Glomerular visceral epithelial cell (primary cell): Measurements from ENCODE around the gene WNT9B.
"Not testable (repeated sequence)": the region's sequence is repeated elsewhere in the genome, so short reads cannot be mapped to it uniquely, and the experiment has no call there.

Source experiments
- DNase-seq: peaks from one replicate; pipeline ENCODE4 v3.0.0-alpha.2; 2016; ENCODE audit errors: extremely low spot score

The WNT9B gene

DNA sequence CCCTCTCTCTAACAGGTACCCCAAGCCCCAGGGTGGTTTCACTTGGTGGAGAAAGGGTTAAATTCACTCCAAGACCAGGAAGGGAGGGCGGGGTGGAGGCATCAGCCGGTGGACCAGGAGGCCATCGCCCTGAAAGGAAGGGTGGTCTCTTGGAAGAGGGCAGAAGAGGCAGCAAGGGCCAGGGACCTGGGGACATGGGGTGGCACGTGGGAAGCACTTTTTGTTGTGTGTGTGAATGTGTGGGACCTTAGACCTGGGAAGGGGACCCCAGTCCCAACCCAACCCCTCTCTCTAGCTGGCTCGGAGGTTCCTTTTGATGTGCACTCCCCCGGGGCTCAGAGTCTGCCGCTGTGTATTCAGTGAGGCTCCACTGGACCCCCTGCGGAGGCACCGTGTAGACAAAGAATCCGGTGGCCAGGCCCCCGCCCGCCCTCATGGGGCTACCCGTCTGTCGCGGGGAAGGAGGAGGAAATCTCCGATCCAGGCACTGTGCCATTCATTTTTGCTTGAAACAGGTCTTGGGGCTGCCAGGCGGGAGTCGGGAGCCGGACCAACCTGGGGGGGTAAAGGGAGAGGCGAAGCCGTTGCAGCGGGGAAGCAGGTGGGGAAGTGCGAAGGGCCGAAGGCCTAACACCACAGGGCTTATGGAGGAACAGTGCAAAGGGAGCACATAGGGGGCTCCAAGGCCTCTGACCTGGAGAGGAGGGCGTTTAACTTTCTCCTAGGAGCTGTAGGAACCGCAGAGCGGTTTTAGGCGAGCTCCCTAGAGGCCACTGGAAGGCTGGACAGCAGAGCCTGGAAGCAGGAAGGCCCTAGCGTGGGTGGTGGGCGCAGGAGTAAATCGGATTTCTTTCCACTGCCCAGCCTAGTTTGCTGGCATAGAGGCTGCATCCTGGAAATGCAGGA, 29.6 kb upstream of the WNT9B start:
- DNase-seq, result no peak

DNA sequence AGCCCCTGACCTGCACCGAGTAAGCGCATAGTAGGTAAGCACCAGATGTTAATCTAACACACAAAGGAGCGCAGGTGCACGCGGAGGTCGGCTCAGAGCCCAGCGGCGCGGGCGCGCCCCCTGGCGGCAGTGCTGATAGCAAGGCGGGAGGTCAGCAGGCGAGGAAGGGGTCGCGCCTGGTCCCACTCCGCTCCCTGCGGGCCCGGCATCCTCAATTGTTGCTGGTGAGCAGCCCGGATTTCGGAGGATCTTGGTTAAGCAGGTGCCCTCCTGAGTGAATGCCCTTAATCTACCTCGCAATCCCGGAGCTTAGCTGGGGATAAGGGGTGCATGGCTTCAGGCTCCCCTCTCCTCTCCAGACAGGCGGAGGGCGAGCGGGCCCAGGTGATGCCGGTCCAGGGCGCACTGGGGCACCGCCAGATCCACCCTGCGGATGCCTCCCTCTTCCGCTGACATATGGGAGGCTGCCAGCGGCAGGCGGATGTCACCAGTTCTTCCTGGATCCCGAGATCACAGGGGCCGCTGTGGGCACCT, 28.9 kb upstream of the WNT9B start:
- no peak for DNase-seq

DNA sequence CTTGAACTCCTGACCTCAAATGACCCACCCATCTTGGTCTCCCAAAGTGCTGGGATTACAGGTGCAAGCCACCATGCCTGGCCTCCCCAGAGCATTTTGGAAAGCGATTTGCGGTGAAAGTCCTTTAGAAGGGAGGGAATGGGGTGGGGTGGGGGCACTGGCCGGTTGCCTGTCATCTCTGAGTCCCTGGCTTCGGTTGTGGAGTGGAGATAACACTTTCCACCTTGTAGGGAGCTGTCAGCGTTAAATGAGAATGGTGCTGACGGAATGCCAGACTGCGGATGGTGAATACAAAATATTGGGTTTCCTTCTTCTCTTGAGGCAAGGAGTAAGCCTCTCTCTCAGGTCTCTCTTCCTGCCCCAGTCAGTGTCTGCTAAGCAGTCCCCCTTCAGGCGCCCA, 27.7 kb upstream of the WNT9B start:
- no peak for DNase-seq

DNA sequence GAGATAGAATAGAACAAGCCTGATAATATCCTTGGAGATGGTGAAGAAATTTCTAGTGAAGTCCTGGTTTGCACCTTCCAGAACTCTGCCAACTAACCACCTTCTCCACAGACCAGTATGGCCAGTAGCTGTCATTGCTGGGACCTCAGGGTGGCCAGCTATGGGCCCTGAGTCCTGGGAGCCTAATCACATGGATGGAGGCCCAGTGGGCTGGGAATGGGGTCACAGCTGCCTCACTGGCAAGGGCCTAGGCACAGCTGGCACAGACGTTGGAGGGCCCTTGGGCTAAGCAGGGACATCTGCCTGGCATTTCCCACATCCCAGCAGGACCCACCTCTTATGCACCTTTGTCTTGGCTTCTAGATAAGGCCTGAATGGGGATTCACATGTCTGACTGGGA, 25.3 kb upstream of the WNT9B start:
- DNase-seq, result no peak

DNA sequence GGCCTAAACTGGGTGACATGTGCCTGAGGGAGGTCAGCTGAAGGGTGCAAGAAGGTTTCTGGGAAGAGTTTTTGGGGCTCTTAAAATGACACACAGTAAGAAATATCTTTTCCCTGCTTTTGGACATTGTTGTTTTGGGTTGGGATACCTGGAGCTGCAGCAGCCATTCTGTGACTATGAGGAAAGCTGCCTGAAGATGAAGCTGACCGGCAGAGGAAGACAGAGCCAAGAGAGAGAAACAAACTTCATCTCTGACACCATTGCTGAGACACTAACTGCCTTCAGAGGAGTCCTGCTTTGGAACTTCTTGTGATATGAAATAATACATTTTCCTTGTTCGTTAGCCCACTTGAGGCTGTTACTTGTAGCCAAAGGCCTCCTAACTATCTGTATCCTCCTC, 24.1 kb upstream of the WNT9B start:
- no peak for DNase-seq

DNA sequence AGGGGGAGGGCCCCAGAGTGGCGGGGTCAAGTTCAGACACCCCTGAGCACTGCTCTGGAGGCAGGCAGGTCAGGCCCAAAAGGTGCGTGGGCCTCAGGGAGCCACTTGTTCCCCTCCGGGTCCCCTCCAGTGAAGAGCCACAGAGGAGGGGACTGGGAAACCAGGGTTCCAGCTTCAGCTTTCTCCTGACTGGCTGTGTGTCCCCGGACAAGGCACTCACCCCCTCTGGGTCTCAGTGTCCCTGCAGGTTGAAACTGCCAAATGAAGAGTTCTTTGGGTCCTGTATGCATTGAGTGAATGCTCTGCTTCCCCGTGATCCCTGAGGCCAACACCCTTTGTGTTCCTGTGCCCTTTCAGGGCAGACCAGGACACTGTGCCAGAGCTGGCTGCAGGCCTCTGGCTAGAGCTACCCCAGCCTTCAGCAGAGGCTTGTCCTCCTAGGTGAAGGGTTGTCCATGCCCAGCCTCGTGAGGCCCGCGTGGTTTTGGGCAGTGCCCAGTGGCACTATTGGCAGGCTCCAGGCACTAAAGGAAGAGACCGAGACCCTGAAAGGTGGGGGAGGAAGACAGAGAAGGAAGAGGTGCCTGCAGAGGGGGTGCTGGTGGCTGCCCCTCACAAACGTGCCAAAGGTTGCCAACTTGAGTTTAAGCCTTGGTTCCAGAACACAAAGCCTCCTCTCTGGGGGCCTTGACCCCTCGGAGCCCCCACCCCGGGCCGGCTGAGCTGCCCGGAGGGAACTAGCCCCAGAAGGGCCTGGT, 19.6 kb upstream of the WNT9B start:
- no peak for DNase-seq

DNA sequence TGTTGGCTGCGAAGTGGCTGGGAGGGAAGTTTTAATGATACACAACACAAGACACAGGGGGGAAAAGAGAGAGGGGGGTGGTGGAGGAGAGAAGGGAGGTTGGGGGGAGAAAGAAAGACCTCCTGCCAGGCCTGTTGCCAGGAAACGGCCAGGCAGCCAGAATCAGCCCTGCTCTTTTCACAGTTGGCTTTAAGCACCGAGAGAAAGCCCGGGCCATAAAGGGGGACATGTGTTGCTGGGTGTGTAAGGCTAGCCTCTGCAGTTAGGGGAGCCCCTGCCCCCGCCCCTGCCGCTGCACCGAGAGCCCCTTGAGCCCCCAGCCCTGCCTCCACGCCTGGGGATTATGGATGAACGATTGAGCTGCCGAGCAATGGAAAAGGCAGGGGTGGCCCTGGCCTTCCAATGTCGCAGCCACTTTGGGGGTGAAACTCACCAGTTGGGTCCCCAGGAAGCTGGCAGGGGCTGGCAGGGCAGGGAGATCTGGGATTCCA, 19.0 kb upstream of the WNT9B start:
- no peak for DNase-seq

DNA sequence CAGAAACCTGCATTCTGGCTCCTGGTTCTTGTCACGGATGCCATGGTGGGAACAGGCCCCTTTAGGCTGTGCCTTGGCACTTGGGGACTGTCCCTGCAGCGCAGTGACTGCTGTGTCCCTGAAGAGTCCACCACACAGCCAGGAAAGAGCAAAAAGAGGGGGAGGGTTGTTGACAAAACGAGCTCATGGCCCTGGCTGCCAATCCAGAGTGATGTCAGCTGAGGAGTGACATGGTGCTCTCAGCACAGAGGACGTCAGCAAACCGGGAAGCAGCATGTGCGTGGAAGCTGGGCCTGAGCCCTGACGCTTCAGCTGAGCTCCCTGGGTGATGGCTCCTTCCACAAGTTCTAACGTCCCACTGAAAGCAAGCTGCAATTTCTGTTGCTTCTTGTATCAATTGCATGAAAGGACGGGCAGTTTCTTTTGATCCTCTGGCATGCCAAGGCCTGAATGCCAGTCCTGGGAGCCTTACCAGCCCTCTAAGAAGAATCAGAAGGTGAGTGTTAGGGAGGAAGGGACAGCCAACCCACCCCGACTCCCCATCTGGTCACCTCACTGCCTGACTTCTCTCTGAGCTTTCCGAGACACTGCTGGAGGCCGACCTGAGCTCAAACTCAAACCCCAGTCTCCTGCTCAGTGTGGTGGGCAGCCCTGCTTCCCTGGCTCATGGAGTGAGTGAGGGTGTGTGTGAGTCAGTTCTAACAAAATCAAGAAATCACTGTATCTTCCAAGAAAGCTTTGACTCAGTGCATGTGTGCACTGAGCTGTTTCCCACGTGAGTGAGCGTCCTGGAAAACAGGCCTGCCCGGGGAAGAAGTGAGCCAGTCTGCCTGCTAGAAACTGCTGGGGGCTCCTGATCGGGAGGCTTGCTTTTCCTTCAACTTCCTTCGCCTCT, 18.2 kb upstream of the WNT9B start:
- DNase-seq, result peak; percentile 33

DNA sequence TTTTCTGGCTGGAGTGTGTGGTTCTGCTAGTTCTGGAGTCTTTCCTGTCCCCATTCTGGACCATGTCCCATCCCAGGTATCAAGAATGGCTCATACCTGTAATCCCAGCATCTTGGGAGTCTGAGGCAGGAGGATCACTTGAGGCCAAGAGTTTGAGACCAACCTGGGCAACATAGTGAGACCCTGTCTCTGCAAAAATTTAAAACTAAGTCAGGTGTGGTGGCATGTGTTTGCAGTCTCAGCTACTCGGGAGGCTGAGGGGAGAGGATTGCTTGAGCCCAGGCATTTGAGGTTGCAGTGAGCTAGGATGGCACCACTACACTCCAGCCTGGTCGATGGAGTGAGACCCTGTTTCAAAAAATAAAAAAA, 17.6 kb upstream of the WNT9B start:
- DNase-seq, result no peak

DNA sequence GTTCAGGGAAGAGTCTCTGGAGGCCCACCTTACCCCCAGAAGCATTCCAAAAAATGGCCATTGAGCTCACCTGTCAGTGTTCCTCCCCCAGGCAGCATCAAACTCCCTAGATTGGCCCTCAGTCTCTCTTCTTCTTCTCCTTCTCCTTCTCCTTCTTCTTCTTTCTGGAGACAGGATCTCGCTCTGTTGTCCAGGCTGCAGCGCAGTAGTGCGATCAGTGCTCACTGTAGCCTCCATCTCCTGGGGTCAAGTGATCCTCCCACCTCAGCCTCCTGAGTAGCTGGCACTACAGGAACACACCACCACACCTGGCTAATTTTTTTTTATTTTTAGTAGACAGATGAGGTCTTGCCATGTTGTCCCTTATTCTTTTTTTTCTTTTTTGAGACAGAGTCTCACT, 16.5 kb upstream of the WNT9B start:
- DNase-seq, result no peak

DNA sequence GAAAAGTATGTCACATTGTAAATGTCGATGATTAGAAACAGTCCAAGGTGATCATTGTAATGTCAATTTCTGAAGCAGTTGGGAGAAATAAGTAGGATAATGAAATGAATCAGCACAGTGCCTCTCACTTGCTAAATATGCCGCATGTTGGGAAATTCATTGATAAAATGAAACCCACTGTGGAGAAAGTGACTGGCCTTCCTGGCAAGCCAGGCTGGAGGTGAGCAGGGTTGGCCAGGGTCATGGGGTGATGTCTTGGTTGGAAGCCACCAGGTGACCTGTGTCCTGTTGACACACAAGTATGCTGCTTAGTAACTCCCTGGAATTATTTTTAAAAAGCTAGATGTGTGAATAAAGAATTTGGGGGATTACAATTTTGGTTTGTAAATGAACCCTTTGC, 14.9 kb upstream of the WNT9B start:
- DNase-seq, result no peak

DNA sequence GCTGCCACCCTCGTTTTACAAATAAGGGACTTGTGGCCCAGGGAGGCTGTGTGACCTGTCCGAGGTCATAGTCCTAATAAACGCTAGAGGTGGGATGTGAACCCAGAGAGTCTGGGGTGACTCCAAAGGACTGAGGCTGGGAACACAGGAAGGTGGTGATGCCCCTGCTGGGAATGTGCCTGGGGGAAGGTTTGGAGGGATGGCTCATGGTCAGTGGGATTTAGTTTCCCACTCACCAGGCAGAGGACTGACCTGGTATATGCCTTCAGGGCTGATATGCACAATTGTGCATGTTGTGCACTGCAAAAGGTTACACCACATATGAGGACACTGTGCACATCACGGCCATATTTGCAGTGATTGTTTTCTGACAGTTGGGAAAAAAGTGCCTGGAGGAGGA, 13.9 kb upstream of the WNT9B start:
- no peak for DNase-seq

DNA sequence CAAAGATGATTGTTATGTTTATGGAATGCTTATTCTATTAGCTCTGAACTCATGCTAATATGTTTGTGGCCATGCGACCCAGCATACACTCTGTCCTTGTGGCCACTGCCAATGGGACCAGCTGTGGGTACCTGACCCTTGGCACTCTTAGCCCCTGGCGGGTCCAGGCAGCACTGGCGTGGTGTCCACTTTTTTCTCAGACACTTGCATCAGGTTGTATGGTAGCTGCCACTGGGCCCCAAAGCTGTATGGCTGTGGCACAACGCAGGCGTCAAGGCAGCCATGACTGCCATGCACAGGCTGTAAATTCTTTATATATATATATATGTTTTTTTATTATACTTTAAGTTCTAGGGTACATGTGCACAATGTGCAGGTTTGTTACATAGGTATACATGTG, 12.2 kb upstream of the WNT9B start:
- no peak for DNase-seq

DNA sequence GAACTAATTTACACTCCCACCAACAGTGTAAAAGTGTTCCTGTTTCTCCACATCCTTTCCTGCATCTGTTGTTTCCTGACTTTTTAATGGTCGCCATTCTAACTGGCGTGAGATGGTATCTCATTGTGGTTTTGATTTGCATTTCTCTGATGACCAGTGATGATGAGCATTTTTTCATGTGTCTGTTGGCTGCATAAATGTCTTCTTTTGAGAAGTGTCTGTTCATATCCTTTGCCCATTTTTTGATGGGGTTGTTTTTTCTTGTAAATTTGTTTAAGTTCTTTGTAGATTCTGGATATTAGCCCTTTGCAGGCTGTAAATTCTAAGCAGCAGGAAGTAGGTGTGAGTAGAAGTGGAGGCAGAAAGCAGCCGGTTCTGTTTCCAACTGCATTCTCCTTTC, 10.8 kb upstream of the WNT9B start:
- not testable (repeated sequence) for DNase-seq

DNA sequence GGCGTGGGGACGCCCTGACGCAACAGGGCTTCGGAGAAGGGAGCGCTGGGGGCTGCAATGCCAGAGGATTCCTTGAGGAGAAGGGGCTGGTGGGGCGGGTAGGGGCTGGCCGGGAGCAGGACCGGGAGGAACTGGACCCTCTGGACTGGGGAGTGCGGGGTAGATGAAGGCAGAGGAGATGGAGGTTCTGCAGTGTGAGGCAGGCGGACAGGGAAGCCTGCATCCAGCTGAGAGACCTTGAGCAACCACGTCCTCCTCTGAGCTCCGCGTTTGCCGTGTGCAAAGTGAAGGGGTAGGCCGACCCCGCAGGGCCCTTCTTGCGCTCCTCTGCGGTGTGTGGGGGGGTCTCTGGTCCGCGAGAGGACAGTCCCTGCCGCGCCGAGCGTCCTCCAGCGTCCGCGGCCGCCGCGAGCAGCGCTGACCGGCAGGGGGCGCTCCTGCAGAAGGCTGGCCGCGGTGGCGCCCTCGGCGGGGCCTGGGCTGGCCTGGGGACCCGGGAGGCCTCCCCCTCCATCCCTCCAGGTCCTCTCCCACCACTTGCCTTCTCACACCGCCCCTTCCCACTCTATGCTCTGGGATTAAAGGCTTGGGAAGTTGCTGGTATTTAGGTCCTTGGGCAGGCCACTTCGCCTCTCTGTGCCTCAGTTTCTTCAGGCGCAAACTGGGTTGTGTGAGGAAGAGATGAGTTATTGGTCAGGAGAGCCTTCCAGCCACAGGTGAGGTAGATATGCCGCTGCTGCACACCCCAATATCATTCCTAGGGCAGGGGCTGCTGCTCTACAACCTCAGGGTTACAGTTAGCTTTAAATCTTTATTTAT, 9.6 kb upstream of the WNT9B start:
- DNase-seq, result no peak

DNA sequence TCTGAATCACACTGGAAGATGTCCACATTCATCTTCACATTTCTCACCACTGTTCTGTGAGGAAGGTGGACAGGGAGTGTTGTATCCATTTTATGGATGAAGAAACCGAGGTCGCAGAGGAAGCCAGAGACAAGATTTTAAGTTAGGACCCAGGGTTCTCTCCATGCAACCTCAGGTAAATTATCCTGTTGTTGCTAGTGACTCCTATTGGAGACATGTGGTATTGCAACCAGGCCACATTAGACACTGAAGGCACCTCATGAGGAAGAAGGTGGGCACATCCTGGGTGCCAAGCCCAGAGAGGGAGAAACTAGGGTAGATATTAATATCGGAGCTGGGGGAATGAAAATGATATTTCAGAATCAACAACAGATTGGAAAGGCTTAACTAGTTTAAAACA, 8.5 kb upstream of the WNT9B start:
- DNase-seq, result no peak

DNA sequence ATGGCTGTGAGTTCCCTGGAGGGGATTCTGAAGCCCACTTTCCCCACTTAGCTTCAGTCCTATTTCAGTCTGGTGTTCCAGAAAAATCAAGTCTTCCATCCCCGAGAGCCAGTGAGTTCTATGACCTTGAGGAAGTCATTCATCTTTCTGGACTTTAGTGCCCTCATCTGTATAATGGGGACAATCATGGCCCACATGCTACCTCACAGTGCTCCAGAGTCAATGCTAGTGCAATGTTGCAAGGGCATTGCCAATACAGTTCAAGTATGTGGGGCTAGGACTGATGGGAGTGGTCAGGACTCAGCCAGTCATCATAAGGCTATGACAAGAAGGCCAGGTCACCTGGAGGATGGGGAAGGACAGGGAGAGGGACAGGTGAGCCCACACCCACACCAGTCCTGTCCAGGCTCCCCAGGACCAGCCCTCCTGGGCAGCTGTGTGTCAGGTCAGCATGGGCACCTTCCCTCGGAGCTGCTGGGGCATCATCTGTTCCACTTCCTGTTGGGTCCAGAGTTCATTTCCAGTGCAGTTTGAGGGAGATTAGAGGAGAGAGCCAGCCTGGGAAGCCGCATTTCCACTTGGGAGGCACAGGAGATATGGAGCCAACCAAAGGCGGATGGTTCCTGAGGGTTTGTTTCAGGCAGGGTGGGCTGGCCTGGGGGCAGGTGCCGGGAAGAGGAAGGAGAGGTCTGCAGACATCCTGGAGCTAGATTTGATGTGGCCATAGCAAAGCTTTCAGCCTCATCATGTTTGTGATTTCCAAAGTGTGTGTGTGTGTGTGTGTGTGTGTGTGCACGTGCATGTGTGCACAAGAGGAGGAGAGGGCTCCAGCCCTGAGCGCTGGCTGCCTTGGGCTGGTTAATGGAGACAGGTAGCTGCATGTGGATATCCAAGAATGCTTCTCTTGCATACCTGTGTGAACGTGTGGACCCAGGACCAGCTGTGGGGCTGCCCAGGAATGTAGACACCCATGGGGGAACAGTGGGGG, 3.9 kb upstream of the WNT9B start:
- DNase-seq, result no peak

DNA sequence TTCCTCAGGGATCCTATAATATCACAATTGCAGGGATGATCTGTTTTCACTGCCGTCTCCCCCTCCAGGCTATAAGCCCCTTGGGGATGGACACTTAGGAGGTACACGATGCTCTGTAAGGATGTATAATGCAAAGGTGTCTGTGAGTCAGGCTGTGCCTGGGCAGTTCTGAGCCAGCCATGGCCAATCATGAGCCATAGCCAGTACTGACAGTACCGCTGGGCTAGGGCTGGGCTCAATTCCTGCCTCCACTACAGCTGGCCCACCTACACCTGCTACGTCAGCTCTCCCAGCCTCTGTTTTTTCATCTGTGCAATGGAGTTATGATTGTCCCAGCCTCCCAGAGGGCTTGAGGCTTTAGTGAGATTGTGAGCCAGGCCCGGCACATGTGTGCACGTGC, 2.8 kb upstream of the WNT9B start:
- no peak for DNase-seq

DNA sequence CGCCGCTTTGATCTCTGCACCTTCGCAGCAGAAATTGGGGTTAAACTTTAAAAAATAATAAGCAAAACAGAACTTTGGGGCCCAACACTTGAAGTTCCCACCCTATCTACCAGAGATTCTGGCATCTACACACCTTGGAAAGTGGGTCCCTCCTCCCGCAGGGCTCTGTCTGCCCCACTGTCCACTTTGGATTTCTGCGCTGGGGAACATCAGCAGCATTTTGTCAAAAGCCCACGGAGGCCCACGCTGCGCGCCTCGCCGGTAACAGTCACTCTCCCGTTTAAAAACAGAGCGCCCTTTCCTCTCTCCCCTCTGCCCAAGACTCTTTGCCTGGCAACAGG, 725 bp upstream of the WNT9B start:
- no peak for DNase-seq

DNA sequence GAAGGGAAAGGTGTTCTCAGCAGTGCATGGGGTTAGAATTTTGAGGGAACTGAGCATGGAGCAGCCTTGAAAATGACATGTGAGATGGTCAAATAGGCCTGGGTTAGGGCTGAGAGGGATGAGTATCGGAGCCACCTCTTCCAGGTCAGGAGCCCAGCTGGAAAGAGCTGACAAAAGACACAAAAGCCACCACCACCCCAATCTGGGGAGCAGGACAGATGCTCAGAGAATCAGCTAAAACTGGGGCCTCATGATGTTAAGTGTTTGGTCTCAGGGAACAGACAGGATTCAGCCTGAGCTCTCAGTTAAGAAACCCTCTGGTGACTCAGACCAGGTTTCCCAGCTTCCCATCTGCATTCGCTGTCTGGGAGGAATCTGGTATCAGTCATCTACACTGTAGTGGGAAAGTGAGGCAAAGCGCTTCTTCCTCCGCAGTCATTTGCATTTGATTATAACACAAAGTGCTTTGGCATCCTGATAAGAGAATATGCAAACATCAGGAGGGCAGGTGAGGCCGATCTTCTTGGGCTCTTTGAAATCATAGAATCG, 2.6 kb downstream of the WNT9B start:
- DNase-seq, result no peak
